Melanocyte of skin (primary cell): ENCODE results near the gene LHX8. TPM values are rescaled to one million over a fixed set of nuclear protein-coding genes. Genes with fewer than 3 reads are reported as not detected.

Experiments used
- small RNA-seq, 2 donors: library from RNA; depleted of rRNA; stranded (forward); fragments of <200 nt; gene quantifications; one replicate each; pipeline ENCODE3, GENCODE V24; 2012
- total RNA-seq, 2 donors: library from RNA; depleted of rRNA; stranded (reverse); fragments of >200 nt; gene quantifications; 2 replicates each; pipeline ENCODE4 v1.2.3, GENCODE V29; 2012

LHX8 gene
- not detected for total RNA-seq

DNA sequence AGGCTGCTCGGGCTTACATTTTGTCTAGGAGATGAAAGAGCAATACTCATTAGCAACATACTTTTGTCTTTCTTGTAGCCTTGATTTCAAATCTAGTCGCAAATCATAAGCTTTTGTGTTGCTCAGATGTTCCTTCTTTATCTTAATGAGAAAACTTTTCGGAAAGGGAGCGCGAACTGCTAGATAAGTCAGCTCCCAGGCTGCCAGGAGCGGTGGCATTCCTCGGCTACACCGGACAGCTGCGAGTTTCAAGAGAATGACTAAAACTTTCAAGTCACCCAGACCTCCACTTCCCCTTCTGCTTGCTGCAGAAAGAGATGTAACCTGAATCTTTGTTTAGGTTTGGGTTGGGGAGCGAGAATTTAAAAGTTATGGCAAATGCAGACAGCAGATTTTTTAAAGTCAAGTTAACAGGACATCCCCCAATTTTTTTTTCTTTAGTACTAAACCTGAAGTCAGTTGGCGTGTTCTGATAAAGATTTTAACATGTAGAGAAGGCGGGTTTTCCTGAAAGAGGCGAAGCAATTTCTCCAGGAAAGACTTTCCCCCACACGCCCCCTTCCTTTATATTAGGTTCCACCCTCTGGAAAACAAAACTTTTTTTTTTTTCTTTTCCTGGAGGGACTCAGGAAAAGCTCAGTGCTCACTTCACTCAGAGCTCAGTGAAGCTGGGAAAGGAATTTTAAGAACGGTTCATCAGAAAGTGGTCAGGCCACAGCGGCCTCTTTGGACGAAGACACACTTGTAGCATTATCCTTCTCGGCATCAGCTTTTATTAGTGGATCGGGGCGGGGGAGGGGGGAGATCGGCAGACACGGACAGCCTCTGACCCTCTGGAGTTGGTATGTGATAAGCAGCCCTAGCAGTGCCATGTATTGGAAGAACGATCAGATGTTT is at the start of gene LHX8:
Gene LHX8, plus strand, starts transcription at position 639 of the 897 bp plus-strand sequence. CDS start 2,227 bp downstream, outside the sequence.

Small RNA genes lying within 50 kb of the gene (small RNA-seq; reads per million reads assigned to genes)
- gene RNU6-622P = 0 reads per million in 2 donors
